Erythroblast (primary cell): ENCODE data around the gene CTIF.

Experiments used
- DNase-seq, 2 experiments: peaks; one replicate each; lab custom pipeline; 2025; lab: John Stamatoyannopoulos, UW
- GATA1 ChIP-seq: IDR thresholded peaks from 2 replicates; pipeline ENCODE4 v1.6.1; 2011; ENCODE audit warnings: low read depth, mild to moderate bottlenecking, control low read depth, low read length, moderate library complexity
- POLR2A ChIP-seq: IDR thresholded peaks from 2 replicates; pipeline ENCODE4 v1.6.1; 2011; ENCODE audit warnings: mild to moderate bottlenecking, low read length

The CTIF gene

DNA sequence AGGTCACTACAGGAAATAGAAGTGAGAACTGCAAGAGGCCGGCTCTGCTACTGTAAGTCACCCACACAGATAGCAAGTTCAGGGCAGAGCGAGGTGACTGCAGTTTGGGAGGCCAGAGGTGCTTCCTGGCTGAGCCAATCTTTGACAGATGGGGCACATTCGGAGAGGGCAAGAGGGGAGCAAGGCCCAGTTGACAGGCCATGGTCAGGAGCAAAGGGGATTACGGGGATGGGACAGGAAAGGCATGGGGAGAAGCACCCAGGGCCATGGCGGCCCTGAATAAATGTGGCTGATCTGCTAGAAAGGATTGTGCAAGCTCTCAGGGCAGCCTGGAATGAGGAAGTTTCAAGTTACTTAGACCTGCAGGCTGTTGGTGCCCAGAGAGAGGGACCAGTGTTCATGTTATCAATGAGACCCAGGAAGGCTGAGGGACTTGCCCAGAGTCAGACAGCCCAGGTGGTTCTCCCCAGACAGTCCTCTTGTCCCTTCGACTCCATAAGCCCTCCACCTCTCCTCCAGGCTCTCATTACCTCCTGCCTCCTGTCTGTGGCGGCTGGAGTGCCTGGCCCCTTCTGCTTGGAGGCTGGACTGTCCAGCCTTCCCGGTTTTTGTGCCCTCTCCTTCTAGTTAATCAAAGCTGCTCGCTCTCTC is 123.3 kb downstream of the CTIF start:
- peak in 1 of 2 experiments; percentile 18 for DNase-seq
- no peak for TF ChIP-seq POLR2A
- TF ChIP-seq GATA1 = no peak

DNA sequence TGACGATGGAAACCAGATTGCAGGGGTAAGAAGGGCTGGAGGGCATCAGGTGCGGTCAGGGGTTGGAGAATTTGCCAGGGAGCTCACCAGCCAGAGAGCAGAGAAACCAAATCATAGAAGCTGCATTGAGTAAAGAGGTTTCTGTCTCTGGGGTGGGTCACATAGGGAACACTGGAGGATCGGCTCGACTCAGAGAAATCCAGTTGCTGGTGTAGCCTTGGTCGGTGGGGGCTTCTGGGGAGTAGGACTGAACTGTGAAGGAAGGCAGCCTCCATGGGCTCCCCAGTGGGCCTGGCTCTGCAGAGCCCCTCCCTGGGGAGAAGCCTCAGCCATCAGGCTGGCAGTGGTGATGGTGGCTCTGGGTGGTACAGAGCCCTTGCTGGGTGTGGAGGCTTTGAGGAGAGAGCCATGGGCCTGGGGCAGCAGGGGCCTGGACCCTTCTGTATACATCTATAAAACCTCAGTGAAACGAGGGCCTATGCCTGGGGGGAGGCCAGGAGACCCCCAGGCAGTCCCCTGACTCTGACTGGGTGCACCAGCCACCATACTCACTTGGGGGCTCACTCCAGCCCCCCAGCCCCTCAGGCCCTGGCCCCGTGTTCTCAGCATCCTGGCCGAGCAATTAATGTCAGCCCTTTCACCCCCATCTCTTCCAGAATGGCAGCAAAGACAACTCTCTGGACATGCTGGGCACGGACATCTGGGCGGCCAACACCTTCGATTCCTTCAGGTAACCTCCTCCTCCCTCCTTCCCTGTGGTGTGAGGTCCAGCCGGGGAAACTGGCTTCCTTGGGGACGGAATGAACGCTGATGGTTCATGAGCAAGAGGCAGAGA is 124.5 kb downstream of the CTIF start:
- TF ChIP-seq GATA1 (no peak), POLR2A (no peak)
- DNase-seq = no peak

DNA sequence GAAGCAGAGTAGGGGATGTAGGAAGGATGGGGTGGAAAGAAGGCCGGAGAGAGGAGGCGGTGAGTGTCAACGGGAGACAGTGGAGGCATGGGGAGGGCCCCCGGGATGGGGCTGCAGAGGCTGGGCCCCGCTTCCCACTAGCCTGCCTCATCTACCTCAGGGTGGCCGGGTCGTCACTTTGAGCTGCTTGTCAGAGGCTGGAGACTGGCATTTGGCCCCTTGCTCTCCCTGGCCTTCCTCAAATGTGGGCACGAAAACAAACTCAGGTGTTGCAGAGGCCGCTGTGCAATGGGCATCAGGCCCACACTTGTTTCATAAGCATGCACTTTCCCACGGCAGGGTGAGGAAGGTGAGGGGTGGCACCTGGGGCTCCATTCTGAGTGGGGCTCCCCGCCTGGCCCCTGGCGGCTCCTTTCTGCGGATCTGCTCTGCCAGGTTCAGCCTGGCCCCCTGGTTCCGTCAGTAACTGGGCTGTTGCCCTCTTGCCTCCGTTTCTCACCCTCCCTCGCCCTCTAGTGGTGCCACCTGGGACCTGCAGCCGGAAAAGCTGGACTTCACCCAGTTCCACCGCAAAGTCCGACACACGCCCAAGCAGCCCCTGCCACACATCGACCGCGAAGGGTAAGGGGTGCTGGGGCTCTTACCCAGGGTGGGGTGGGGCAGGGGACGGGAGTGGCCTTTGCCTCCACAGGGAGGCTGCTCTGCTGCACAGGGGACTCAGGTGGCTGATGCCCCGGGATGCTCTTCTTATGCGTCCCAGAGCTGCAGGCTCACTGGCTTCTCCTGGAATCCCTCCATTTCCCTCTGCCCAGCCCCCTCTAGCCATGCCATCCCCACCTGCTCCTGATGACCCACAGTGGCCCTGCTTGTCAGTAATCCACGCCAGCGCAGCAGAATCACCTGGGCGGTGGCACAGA is 125.4 kb downstream of the CTIF start:
- TF ChIP-seq POLR2A = no peak
- no peak for TF ChIP-seq GATA1
- DNase-seq = peak; percentile 47 to 71

DNA sequence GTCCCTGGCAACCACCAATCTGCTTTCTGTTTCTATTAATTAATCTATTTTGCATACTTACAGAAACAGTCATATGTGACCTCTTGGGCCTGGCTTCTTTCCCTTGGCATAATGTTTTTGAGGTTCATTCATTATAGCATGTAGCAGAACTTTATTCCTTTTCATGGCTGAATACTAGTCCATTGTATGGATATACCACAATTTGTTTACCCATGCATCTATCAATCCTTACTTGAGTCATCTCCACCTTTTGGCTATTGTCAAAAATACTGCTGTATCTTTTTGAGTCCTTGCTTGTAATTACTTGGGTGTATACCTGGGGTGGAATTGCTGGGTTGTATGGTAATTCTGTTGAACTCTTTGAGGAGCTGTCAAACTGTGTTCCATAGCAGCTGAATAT is 126.8 kb downstream of the CTIF start:
- no peak for DNase-seq
- TF ChIP-seq POLR2A (no peak), GATA1 (no peak)

DNA sequence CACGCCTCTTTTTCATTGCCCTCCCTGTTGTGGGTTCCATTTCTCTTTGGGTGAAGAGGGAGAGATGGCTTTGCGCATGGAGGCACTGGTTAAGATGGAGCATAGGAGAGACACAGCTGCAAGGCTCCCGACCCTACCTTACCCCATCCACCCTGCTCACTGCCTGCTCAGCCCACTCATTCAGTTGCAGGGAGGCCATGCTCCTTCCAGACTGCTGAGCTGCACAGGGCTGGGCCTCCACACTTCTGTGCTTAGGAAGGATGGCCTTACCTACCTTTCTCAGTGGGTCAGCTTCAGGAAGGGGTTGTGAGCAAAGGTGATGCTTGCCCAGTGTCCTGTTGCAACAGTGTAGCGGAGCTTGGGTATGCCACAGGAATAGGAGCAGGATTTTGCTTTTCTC is 127.8 kb downstream of the CTIF start:
- no peak for DNase-seq
- no peak for TF ChIP-seq POLR2A
- TF ChIP-seq GATA1 = no peak

DNA sequence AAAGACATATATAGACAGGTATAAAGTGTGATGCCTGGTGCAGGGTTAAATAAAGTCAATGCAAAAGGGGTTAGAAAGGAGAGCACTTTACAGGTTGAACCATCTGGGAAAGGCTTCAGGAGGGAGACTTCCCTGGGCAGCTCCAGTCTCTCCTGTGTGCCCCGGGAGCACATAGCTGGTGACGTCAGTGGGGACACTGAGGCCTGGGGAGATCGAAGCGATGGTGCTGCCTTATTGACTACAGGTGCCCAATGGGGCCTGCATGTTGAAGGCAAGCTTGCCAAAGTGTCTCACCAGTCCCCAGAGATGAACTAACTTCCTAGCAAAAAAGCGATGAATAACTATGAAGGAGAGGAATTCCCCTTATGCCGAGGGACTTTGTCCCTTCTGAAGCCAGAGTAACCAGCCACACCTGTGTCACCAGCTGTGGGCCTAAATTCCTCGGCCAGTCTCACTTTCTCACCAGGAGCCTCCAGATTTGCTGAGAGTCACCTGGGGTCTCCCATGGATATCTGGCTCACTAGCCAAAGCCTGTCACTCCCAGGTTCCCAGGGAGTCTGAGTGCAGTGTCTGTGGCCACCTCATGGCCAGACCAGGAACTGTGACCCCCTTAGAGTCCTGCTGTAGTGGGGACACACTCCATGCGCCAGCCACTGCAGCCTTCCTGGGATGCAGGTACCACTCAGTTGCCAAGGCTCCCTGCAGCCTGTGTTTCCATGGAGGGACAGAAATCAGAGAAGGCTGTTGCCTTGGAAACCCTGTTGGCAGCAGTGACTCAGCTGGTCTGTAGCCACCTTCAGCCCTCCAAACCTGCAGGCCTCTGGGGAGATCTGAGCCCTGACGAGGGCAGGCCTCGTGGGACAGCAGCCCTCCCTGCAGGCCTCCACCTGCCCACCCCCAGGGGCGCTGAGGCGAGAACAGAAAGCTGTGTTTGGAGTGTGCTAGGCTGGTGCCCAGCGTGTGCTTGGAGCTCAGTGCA is 128.7 kb downstream of the CTIF start:
- DNase-seq = no peak
- TF ChIP-seq POLR2A (no peak), GATA1 (no peak)

DNA sequence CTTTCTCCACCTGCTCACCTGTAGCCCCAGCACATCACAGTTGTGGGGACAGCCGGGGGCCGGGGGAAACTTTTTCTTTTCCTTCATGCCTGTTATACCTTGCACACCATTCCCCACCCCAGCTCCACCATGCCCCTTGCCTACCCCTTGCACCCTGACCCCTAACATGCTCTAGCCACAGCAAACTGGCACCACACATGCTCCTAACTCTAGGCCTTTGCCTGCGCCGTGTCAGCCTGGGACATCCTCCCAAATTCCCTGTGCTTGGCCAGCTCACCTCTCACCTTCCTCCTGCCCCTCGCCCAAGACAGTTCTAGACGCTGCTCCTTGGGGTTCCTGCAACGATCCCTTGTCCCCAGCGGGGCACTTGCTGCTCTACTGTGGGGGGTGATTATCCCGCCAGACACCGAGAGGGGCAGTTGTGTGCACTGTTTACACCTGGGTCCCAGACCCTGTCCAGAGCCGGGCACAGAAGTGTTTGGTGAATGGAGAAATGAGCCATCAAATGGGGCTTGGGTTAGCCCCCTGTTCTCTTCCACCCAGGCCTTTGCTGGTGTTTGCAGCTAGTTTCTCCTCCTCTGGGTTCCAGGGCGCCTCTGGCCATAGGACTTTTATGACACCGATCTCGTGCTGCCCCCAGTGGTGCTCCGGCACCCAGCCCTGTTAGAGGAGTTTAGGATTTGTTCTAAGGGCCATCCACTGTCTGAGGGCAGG is 129.8 kb downstream of the CTIF start:
- TF ChIP-seq POLR2A (no peak), GATA1 (no peak)
- no peak for DNase-seq

DNA sequence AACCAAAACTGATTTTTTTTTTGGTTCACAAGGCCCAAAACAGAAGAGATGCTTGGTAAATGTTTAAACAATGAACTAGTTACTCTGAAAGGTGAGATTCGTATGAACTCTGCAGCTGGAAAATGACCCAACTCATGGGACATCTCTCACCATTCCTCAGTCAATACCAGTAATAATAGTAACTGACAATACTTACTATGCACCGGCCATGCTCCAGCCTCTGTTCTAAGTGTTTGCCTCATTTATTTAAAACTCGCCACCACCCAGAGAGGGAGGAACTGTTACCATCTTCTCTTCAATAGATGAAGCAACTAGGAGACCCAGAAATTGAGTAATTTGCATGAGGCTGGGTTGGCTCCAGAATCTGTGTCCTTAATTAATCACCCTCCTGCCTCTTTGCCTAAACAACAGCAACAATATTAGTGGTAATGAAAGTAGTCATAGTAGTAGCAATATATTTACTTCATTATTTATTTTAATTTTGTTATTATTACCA is 130.4 kb downstream of the CTIF start:
- DNase-seq = no peak
- TF ChIP-seq GATA1 (no peak), POLR2A (no peak)

DNA sequence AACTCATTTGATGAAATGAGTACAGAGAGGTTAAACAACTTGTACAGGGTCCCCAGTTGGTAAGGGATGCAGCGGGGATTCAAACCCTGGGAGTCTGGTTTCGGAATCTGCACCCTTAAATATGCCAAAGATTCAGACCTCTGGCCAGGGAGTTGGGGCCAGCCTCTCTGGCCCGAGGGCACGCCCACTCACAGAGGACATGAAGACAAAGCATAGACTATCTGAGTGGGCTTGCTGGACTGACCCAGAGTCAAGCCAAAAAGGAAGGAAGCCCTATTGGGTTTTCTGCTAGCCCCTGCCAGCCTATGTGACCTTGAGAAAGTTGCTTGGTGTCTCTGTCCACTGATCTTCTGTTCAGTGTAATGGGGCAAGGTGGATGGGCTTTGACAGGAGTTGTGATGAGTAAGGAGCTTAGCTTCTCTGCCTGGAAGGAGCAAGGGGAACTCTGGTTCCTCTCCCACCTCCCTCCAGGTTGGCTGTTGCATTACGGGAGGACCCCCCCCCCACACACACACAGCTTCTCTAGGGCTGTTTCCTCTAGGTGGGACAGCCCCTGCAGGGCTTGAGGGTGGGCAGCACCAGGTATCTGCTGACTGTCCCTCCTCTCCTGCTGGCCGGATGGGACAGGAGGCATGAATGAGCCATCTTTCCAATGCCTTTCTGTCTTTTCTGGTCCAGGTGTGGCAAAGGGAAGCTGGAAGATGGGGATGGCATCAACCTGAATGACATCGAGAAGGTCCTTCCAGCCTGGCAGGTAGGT is 131.3 kb downstream of the CTIF start:
- TF ChIP-seq POLR2A (no peak), GATA1 (no peak)
- DNase-seq = no peak

DNA sequence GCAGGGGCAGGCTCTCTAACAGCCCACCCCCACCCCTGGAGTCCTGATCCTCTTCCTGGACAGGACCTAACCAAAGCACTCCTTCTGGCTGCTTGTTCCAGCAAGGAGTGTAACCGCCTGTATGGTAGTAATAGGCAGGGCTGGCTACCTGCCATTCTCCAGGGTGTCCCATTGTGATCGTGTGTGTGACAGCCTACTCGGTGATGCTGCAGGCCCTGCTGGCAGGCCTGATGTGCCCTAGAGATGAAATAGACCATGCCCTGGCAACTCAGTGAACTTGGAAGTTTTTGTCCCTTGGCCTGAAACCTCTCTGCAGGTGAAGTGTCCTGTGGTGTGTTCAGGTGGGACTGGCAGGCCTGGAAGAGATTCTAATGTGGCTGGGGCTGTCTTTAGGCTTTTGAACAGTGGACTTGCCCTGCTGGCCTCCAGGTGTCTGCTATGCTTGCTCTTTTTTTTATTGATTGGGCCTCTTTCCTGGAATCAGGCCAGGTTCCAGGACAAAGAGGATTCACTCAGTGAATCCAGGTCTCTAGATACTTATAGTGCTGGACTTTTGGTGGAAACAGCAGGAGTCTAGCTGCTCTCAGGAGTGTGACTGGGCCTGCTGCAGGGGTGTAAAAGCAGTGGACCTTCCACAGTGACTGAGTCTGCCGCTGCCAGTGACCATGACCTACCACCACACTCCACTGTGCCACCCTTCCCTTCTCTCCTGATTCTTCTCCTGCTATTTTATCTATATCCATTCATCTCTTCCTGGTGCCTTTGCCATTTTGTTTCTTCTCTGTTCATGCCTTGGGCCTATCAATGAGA is 132.1 kb downstream of the CTIF start:
- no peak for TF ChIP-seq GATA1
- no peak for TF ChIP-seq POLR2A
- DNase-seq = no peak
